Omental fat pad (tissue), 4 donors: ENCODE results near the gene MYLIP. TPM values are rescaled to one million over a fixed set of nuclear protein-coding genes. Genes with fewer than 3 reads are reported as not detected.

Experiments used
- ATAC-seq: fragments of 150-250 bp; one replicate; pipeline ENCODE4 v1.9.1; 2016; ENCODE audit warnings: mild to moderate bottlenecking, moderate library complexity; ENCODE audit not compliant: low FRiP score
- DNase-seq: peaks from one replicate; pipeline ENCODE4 v3.0.0-alpha.2; 2019; ENCODE audit warnings: low spot score
- CTCF ChIP-seq, 3 donors: fragments of 450-650 bp; IDR thresholded peaks; one replicate each; pipeline ENCODE4 v1.5.1; 2016 to 2017; ENCODE audit warnings: antibody characterized with exemption in 3 of 3, mild to moderate bottlenecking in 3 of 3, moderate library complexity in 2 of 3
- total RNA-seq, 4 donors: library from RNA; depleted of rRNA; stranded (reverse); fragments of >200 nt; gene quantifications; one replicate each; pipeline ENCODE4 v1.1.0, GENCODE V29; 2016

Gene MYLIP
- total RNA-seq, 4 donors from 2014 or later = 13.0 to 81.8 (median 33.5) TPM

- TF ChIP-seq CTCF (IDR thresholded peaks at IDR 0.05) = no peak
- no peak for ATAC-seq
These were observed 1.6 kb downstream of the MYLIP start for GRCh38 chr6:16130437-16130891.

GRCh38 chr6:16130932-16131387, 2.1 kb downstream of the MYLIP start:
- no peak for DNase-seq
- TF ChIP-seq CTCF (IDR thresholded peaks at IDR 0.05) = no peak

More at GRCh38 chr6:16130437-16130891, 1.6 kb downstream of the MYLIP start:
- no peak for DNase-seq

DNA sequence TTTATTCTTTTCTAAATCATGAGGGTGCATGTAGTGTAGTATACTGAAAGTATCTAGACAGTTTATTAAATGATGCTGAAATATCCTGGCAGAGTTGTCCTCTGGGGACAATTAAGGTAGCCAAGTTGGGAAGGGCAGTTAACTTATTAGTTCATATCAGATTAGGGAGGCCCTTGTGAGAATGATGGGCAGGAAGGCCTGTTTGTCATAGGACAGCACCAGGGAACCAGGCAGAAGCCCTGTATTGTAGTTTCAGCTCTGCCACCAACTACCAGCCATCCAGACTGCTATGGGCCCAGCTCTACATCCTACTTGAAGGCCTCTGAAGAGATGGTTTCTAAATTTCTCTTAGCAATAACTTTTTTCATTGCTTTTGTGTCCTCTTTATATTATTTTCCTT, 4.0 kb downstream of the MYLIP start:
- TF ChIP-seq CTCF (IDR thresholded peaks at IDR 0.05) = no peak
- ATAC-seq = no peak

More at GRCh38 chr6:16130932-16131387, 2.1 kb downstream of the MYLIP start:
- peak; percentile 49 for ATAC-seq

DNA sequence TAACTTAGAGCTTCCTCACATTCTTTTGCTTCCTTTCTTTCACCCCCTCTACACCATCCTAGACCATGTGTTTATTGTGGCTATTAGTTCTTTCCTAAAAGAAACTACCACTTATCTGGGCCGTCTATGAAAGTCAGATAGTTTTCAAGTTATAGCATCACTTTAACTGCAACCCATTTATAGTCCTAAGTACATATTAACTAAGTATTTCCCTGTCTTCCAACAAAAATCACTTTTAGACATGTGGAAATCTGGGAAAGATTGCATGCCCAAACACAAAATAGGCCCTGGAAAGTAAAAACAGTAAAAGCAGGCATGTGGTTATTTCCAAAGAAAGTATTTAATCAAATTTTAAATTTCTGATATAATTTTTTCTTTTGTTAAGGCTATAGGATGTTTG, 5.5 kb downstream of the MYLIP start:
- DNase-seq = no peak
- TF ChIP-seq CTCF (IDR thresholded peaks at IDR 0.05) = no peak
- no peak for ATAC-seq

More for the DNA sequence above, 4.0 kb downstream of the MYLIP start:
- DNase-seq = no peak

GRCh38 chr6:16135066-16135465, 6.2 kb downstream of the MYLIP start:
- DNase-seq (no peak), ATAC-seq (no peak)
- no peak for TF ChIP-seq CTCF (IDR thresholded peaks at IDR 0.05)

DNA sequence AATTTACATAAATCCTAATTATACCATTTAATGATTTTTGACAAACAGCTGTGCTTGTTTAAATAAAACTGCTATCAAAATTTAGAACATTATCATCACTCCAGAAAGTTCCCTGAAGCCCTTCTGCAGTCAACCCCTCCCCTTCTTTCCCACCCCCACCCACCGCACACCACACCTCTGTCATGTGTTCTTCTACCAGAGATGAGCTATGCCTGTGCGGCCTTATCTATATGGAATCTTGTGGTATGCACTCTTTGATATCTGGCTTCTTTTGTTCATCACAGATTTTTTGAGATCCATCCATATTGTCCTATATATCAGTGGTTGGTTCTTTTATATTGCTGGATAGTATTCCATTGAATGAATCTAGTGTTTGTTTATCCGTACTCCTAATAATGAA, 7.2 kb downstream of the MYLIP start:
- ATAC-seq = no peak
- no peak for TF ChIP-seq CTCF (IDR thresholded peaks at IDR 0.05)
- no peak for DNase-seq

GRCh38 chr6:16136621-16137450, 8.0 kb downstream of the MYLIP start:
- no peak for DNase-seq
- peak; percentile 76 for ATAC-seq
- TF ChIP-seq CTCF (IDR thresholded peaks at IDR 0.05) = no peak
